Heart left ventricle (tissue), 16 donors: ENCODE data around the gene ATF6. TPM values are rescaled to one million over a fixed set of nuclear protein-coding genes. Genes with fewer than 3 reads are reported as not detected.

Source experiments
- ATAC-seq, 4 donors: fragments of 200-7000 bp; cut with Tn5 transposase; one replicate each; pipeline ENCODE4 v1.9.1; 2020 to 2022; ENCODE audit warnings: moderate library complexity in 4 of 4, mild to moderate bottlenecking in 3 of 4, moderate number of reproducible peaks in 1 of 4
- DNase-seq, 5 donors: peaks; one replicate each; pipeline ENCODE4 v3.0.0-alpha.2; 2020
- H3K27ac ChIP-seq, 12 donors: fragments of 200-600 bp; sonication (generic) in 4 of 12; one replicate each; pipeline versions ENCODE4 v1.5.0 to v1.8.0; 2016 to 2022; ENCODE audit warnings: mild to moderate bottlenecking in 2 of 12
- H3K27me3 ChIP-seq, 9 donors: fragments of 200-600 bp; sonication (generic) in 2 of 9; one replicate each; pipeline versions ENCODE4 v1.5.1 to v1.8.0; 2016 to 2022; ENCODE audit warnings: mild to moderate bottlenecking in 3 of 9
- H3K36me3 ChIP-seq, 9 donors: fragments of 200-600 bp; sonication (generic) in 2 of 9; one replicate each; pipeline versions ENCODE4 v1.5.0 to v1.8.0; 2018 to 2022; ENCODE audit warnings: mild to moderate bottlenecking in 2 of 9
- H3K4me1 ChIP-seq, 12 donors: fragments of 200-600 bp; sonication (generic) in 4 of 12; one replicate each; pipeline versions ENCODE4 v1.5.0 to v1.8.0; 2016 to 2022; ENCODE audit warnings: mild to moderate bottlenecking in 3 of 12
- H3K4me3 ChIP-seq, 12 donors: fragments of 200-600 bp; sonication (generic) in 4 of 12; one replicate each; pipeline versions ENCODE4 v1.5.0 to v1.8.0; 2017 to 2022; ENCODE audit warnings: mild to moderate bottlenecking in 9 of 12, moderate library complexity in 4 of 12
- H3K9me3 ChIP-seq, 12 donors: fragments of 200-600 bp; sonication (generic) in 4 of 12; one replicate each; pipeline versions ENCODE4 v1.5.0 to v1.8.0; 2016 to 2022; ENCODE audit warnings: mild to moderate bottlenecking in 1 of 12
- POLR2A ChIP-seq, 2 donors: fragments of 450-650 bp; IDR thresholded peaks; one replicate each; pipeline ENCODE4 v1.6.1; 2017; ENCODE audit warnings: antibody characterized with exemption in 2 of 2, mild to moderate bottlenecking in 2 of 2, moderate library complexity in 2 of 2
- WGBS, 4 donors: extraction: QIAGEN DNeasy Blood & Tissue Kit in 2 of 4; methylation state at CpG; one replicate each; pipeline versions ENCODE4 v1.1.5 to v1.1.7; 2013 to 2018; 5-methylcytosine and 5-hydroxymethylcytosine counted together
- intact Hi-C, 10 donors: fragments of 100-400 bp; cut with DNase I; formaldehyde crosslinking; loops; one replicate each; pipeline versions ENCODE4 v1.11.1 to v1.14.2; 2022
- polyA plus RNA-seq, 2 donors: library from polyadenylated mRNA; stranded (reverse); fragments of 200-250 nt; gene quantifications; one replicate each; pipeline ENCODE4 v1.2.3, GENCODE V29; 2013
- total RNA-seq, 9 donors: library from RNA; depleted of rRNA in 2 of 9; stranded (reverse); fragments of >200 nt in 2 of 9; fragmentation: NEBNext Ultra II Directional in 3 of 9; extraction: Animal tissue kit (Norgen Biotek cat#: 25700) in 3 of 9; gene quantifications; one replicate each; pipeline versions ENCODE4 v1.1.0 to v1.2.4, GENCODE V29; 2016 to 2023
- TF ChIP-seq, protein P1 (sequence below), 12 donors: fragments of 200-600 bp; sonication (generic) in 4 of 12; IDR thresholded peaks; one replicate each; pipeline versions ENCODE4 v1.5.0 to v1.8.0; 2018 to 2022; ENCODE audit warnings: antibody characterized with exemption in 12 of 12, mild to moderate bottlenecking in 5 of 12
- donor health status: ischemic (EF 13 %, LVEDD 7.1; RV severe dilation, severe dysfunction).
- donor health status: healthy with polysubstance abuse.
- donor health status: DM: no; HTN: yes; CAD: no.
- donor health status: DM: no; HTN: no; CAD: no.
- donor health status: ischemic (EF 25% LVEDD 6.9; RV normal size, moderate dysfunction).
- donor health status: ischemic (EF 25% LVEDD 5.7; RV mildly dilated, moderate dysfunction).
- donor health status: healthy.
- donor health status: DM: yes; HTN: yes; CAD: no.
- donor health status: ischemic (EF 35%, LVEDD 5.7; RV mildly dilated, moderate dysfunction).
- donor health status: nonischemic (EF 11% LVEDD 7.7; RV severe dilation, severe dysfunction).
- donor health status: DM: yes; HTN: yes; CAD: no.
- donor health status: PGD.
- donor health status: ischemic (EF 29% LVEDD 5.4; RV normal size, mild dysfunction).
- donor health status: nonischemic (EF 23%, LVEDD 6.1; RV moderate dilation, normal function).

Gene ATF6
- total and polyA plus RNA-seq, 11 donors = 3.0 to 24.4 (median 16.3) TPM

DNA sequence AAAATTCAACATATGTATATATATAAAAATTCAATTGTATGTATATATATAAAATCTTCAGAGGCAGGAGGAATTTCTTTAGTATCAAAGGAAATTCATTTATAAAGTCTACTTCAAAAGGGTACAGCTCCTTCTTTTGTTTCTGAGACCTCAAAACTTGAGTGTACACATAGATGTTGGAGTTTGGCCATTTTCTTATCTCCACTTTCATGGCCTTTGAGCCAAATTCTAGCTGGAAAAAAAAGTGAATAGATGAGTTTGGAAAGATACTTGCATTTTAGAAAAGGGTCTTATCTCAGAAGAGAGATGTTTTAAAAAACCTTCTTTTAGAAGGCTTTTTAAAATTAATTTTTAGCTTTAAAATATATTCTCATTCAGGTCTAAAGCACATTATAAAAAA is 103.2 kb downstream of the ATF6 start:
- H3K4me1 ChIP-seq = peaks cover 0 to 5% (median 0%) of the 10 kb centered on the region in 12 donors
- no peak for TF ChIP-seq POLR2A (IDR thresholded peaks at IDR 0.05)
- TF ChIP-seq, protein P1, sequence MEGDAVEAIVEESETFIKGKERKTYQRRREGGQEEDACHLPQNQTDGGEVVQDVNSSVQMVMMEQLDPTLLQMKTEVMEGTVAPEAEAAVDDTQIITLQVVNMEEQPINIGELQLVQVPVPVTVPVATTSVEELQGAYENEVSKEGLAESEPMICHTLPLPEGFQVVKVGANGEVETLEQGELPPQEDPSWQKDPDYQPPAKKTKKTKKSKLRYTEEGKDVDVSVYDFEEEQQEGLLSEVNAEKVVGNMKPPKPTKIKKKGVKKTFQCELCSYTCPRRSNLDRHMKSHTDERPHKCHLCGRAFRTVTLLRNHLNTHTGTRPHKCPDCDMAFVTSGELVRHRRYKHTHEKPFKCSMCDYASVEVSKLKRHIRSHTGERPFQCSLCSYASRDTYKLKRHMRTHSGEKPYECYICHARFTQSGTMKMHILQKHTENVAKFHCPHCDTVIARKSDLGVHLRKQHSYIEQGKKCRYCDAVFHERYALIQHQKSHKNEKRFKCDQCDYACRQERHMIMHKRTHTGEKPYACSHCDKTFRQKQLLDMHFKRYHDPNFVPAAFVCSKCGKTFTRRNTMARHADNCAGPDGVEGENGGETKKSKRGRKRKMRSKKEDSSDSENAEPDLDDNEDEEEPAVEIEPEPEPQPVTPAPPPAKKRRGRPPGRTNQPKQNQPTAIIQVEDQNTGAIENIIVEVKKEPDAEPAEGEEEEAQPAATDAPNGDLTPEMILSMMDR (IDR thresholded peaks at IDR 0.05) = no peak
- H3K36me3 ChIP-seq = peaks cover 0 to 34% (median 17%) of the 10 kb centered on the region in 9 donors
- H3K27me3 ChIP-seq = no peaks in the 10 kb centered on the region
- no peaks in the 10 kb centered on the region for H3K9me3 ChIP-seq
- DNase-seq (no peak), ATAC-seq (no peak)
- intact Hi-C loops = loop anchor here in 8 of 10 donors (5.0 to 10.0 kb wide), 4 partner anchors 74 to 168 kb away; partner anchors contain the start of gene OLFML2B (in 1 of the 8)
- no peak overlapping the region for H3K4me3 ChIP-seq
- H3K27ac ChIP-seq = no peak overlapping the region

GRCh38 chr1:161872506-161872905 is 106.4 kb downstream of the ATF6 start:
- TF ChIP-seq, protein P1 (IDR thresholded peaks at IDR 0.05) = no peak
- no peak for TF ChIP-seq POLR2A (IDR thresholded peaks at IDR 0.05)
- WGBS, 4 donors = 75 to 85% (median 82%) methylated on average over 2 of the region's 2 CpGs

GRCh38 chr1:161879261-161879660 is 113.1 kb downstream of the ATF6 start:
- 98 to 100% (median 99%) methylated on average over 1 of the region's 1 CpG for WGBS, 4 donors
- intact Hi-C loops = loop anchor here in 1 of 10 donors (10.0 kb wide), 1 partner anchor 96 kb away; no protein-coding TSS in a partner anchor
- no peak for DNase-seq
- H3K9me3 ChIP-seq = no peaks in the 10 kb centered on the region
- TF ChIP-seq, protein P1 (IDR thresholded peaks at IDR 0.05) = no peak
- TF ChIP-seq POLR2A (IDR thresholded peaks at IDR 0.05) = no peak
- no peaks in the 10 kb centered on the region for H3K27me3 ChIP-seq
- no peak overlapping the region for H3K27ac ChIP-seq
- no peaks in the 10 kb centered on the region for H3K4me1 ChIP-seq
- H3K4me3 ChIP-seq = no peak overlapping the region
- peaks cover 0 to 11% (median 0%) of the 10 kb centered on the region in 9 donors for H3K36me3 ChIP-seq
- no peak for ATAC-seq

More at GRCh38 chr1:161872506-161872905, 106.4 kb downstream of the ATF6 start:
- Histone ChIP-seq H3K27ac (no peak overlapping the region), H3K36me3 (peaks cover 0 to 11% (median 2%) of the 10 kb centered on the region in 9 donors), H3K4me1 (peaks cover 0 to 5% (median 0%) of the 10 kb centered on the region in 12 donors), H3K4me3 (no peak overlapping the region), H3K27me3 (no peaks in the 10 kb centered on the region), H3K9me3 (no peaks in the 10 kb centered on the region)
- DNase-seq = no peak
- ATAC-seq = no peak
- intact Hi-C loops = loop anchor here in 2 of 10 donors (5.0 to 10.0 kb wide), 2 partner anchors 80 to 102 kb away; no protein-coding TSS in a partner anchor

GRCh38 chr1:161884475-161884874 is 118.4 kb downstream of the ATF6 start:
- no peak for ATAC-seq
- Histone ChIP-seq H3K4me1 (peaks cover 0 to 9% (median 0%) of the 10 kb centered on the region in 12 donors), H3K9me3 (no peaks in the 10 kb centered on the region), H3K4me3 (peak overlapping the region in 6 of 12 donors; percentile 0 to 34 (median 12)), H3K27ac (peak overlapping the region in 3 of 12 donors; percentile 20 to 30 (median 28)), H3K27me3 (no peaks in the 10 kb centered on the region), H3K36me3 (peaks cover 0 to 23% (median 3%) of the 10 kb centered on the region in 9 donors)
- TF ChIP-seq POLR2A (IDR thresholded peaks at IDR 0.05) = no peak
- TF ChIP-seq, protein P1 (IDR thresholded peaks at IDR 0.05) = no peak
- WGBS, 4 donors = 72 to 79% (median 77%) methylated on average over 2 of the region's 2 CpGs
- intact Hi-C loops = loop anchor here in 2 of 10 donors (10.0 kb wide), 2 partner anchors 70 to 140 kb away; partner anchors contain the start of gene OLFML2B (in 1 of the 2)
- no peak for DNase-seq
